Cortex of kidney (tissue), 1 donor: ENCODE data around the gene DR1.

Experiments
- DNase-seq: peaks from one replicate; lab custom pipeline; 2025; lab: John Stamatoyannopoulos, UW

DR1 gene

DNA sequence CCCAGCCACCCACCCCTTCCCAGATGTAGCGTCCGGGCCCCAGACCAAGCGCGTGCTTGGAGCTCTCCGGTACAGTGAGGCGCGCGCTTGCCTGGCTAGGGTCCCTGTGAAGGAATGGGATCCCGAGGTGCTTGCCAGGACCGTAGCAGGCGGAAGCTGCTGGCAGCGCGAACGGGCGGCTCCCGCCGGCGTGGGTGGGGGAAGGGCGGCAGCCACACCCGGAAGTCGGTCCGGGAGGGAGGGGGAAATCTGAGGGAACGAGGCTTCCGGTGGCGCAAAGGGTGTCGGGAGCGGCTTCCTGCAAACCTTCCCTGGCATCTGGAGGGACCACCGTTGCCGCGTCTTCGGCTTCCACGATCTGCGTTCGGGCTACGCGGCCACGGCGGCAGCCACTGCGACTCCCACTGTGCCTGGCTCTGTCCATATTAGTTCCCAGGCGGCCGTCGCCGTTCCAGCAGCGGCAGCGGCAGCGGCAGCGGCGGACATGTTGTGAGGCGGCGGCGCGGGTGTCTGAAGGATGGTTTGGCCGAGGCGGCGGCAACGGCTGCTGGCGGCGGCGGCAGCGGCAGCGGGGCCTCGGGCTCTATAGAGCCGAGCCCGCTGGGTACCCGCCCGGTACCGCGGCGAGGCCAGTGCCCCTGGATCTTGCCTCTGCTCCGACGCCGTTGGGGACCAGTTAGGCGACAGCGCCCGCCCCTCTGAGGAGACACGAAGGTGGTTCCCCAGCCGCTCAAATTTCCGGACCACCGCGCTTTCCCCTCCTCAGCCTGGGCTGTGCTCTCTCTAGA is at the start of gene DR1:
Gene DR1 (plus strand): TSS at position 275 of the 788 bp plus-strand sequence. CDS start 739 bp downstream, outside the sequence.
- DNase-seq = peak; percentile 75

DNA sequence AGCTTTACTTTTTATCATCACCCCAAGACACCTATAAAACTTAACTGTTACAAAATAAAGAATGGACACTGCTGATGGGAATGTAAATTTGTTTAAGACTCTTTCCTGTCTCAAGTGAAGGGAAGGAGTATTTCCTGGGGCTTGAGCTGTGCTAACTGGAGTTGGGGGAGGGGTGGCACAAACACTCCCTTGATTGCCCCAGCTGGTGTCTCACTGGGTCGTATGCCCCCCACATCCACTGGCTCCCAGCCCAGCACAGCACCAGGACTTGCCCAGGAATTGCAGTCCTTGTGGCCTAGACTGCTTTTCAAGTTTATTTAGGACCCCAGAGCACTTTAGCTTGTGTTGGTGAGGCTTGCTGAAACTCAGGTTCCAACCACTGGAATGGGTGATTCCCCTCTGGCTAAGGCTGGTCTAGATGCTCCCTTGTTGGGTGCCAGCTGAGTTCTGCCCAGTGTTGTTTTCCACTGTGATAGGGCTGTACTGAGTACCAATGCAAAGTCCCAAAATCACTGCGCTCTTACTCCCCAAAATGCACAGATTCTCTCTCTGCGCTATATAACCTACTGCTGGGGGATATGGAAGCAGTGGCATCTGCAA is 49.1 kb upstream of the DR1 start:
- no peak for DNase-seq

DNA sequence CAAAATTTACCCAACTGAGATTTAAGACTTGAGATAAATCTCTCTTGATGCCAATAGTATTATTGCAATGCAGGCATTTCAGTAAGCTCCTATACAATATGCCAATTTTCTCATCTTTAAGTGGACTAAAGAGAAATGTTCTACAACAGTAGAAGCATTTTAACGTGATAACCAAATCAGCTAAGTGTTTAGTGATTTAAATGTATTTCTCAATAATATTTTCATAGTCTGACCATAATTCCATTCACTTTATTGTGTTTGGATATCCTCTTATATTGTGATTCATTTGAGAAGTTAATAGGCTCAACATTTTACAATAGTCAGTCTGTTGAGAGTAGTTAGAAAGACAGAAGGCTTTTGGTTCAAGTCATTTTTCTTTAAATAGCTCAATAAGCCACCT is 44.6 kb upstream of the DR1 start:
- DNase-seq = no peak

DNA sequence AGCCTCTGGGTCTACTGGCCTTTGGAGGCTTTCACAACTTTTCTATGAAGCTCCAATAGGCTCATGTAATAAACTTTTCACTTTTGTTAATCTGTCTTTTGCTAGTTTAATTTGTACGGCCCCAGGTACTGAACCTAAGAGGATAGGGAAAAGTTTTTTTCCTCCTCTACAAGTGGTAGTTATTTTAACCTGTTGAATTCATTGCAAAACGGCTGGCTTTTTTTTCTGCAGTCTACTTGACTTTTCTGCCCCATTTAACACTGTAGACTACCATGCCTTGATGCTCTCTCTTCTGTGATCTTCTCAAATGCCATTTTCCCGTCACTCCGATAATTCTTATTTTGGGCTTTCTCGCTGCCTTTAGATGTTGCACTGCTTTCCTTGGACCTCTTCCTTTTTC is 43.6 kb upstream of the DR1 start:
- no peak for DNase-seq

DNA sequence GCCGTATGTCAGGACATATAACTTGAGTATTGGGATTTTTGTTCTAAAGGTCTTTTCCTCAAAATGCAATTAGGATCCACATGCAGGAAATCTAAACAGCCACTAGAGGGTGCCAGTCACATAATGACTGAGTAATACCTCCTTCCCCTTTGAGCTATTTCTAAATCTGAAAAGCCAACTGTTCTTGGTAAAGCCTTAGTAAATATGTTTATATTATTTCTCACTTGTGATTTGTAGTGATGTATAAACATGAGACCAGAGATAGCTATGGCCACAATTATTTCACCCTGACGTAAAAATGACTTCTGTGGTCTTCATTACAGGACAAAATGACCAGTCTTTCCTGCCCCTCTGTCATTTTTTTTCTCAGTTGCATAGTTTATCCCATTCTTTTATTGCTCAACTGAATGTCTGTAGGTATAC is 41.0 kb upstream of the DR1 start:
- DNase-seq = no peak

DNA sequence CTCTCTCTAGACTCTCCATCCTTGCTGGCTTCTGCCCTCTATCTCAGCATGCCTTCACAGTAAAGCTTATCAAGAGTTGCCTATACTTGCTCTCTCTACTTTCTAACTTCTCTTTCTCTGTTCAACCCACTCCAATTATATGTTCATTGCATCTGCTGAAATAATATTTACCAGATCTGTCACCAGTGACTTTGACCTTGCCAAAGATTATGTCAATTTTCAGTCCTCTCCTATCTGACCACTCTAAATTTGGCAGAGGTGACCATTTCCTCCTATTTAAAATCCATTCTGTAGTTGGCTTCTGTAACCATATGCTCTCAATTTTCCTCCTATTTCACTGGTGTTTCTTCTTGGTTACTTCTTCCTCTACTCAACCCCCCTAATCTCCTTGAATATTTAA is 38.8 kb upstream of the DR1 start:
- no peak for DNase-seq

DNA sequence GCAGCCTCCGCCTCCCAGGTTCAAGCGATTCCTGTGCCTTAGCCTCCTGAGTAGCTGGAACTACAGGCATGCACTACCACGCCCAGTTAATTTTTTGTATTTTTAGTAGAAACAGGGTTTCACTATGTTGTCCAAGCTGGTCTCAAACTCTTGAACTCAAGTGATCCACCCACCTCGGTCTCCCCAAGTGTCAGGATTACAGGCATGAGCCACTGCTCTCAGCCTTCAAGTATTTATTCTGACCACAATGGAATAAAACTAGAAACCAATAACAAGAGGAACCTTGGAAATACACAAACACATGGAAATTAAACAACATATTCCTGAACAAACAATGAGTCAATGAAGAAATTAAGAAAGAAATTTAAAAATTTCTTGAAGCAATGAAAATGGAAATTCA is 32.7 kb upstream of the DR1 start:
- DNase-seq = no peak

DNA sequence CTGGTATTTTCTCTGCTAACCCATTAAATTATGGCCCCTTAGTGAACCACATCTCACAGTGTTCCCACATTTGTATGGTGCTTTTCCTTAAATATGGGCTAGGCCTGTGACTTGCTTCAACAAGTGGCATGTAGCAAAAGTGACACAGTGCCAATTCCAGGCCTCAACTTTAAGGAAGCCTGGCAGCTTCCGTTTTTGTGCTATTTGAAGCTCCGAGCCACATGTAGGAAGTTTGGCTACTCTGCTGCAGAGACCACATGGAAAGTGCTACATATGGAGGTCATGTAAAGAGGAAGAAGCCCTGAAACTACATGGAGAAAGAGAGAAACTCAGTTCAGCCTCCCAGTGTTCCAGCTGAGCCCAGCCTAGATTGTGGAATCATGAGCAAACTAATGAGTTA is 28.5 kb upstream of the DR1 start:
- DNase-seq = no peak

DNA sequence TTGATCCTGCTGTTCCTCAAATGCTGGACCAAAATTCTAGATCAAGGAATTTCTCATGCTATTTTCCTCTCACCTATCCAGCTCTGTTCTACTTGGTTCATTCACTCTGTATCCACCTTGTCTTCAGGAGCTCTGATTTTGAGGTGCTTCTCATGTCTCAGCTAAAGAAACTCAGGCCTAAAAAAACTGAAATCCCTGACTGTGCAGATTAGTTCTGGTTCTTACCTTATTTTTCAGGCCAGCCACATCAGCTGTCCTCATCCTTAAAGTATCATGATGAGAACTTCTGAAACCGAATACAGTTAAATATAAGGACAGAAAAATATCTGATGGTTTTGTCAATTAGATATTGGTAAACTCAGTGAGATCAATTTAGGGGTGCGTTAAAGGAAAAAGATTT is 27.8 kb upstream of the DR1 start:
- DNase-seq = no peak

DNA sequence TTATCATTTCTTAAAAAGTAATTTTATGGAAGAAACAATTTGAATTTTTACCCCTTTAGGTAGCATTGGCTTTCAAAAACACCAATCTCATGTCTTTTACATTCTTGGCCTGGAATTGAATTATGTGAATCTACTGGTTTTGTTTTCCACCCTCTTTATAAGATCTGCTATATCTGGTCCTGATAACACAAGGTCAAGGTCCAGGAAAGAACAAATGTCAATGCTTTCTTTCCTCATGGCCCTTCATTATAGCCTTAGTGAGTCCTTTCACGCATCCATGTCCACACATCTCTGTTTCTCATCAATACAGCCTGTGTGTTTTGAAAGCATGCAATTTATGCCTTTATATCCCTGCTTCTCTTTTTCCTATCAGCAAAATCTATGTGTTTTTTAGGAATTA is 24.0 kb upstream of the DR1 start:
- DNase-seq = no peak

DNA sequence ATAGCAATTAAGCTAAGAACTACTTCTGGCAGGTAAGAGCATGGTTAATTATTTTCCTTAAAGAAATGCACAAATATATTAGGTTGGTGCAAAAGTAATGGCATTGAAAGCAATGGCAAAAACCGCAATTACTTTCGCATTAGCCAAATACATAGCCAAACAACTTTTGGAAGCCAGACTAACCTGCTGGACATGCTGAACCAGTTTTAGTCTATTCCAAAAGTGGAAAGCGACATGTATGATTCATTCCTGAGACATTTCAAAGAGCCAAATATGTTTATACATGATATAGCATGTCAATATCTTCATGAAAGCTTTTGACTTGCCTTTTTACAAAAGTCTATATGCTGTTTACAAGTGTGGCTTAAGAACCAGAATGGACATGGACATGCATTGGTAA is 23.4 kb upstream of the DR1 start:
- DNase-seq = no peak

DNA sequence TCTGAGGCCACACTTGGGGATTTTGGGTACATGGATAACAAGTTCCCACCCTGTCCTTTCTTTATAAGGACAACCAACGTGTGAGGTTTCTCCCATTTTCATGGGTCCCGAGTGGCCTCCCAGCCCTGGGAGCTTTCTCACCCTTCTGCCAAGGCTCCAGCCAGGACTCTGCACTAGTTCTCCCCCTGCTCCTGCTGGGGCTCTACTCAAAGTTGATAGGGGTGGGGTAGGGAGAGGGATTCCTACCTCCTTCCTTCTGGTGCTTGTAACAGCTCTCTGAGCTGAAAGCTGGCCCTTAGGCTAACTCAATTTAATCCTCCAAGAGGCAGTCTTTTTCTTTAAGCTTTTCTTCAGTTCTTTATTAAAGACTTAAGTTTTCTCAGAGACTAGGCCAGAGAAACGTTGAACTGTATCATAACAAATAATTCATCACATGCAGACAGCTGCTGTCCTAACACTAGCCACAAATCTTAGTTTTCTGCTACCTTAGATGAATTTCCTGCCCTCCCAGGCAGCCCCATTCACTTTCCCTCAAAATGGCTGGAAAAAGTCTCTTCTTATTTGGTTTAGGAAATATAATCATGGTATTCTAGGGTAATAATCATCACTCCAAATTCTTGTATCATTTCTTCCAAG is 22.4 kb upstream of the DR1 start:
- no peak for DNase-seq

DNA sequence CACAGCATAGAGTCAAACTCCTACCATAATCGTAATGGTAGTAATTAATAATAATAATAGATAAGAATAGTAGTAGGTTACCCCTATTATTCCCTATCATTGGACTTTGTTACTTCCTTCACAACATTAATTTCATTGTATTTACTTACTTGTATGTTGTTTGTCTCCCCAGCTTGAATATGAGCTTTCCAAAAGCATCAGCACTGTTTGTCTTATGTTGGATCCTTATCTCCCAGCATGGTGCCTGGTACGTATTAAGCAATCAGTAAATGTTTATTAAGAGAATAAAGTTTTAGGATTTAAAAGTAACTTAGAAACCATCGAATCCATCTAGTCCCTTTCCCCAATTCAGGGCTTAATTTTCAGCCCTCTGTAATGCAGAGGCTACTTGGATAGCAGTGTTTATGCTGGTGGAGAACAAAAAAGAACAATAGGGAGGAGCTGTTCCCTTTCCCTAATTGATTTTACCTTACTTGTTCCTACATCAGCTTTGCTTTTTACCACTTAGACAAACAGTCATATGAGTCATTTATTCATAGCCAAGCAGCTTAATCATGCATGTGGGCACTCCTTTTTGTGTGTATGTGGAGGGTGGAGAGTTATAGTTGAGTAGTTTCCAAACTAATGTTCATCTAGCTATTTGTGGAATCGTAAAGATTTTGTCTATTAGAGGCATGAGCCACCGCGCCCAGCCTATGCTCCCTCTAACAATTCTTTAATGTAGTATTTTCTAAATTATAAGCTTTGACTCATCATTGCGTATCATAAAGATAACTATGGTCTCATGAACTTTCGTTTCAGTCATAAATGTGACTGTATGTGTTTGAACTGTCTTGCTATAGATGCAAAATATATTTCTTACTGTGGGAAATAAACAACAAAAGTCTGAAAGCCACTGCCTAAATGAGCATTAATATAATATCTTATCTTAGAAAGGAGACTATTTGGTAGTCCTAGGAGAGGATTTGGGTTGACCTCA is 20.9 kb upstream of the DR1 start:
- DNase-seq = no peak

DNA sequence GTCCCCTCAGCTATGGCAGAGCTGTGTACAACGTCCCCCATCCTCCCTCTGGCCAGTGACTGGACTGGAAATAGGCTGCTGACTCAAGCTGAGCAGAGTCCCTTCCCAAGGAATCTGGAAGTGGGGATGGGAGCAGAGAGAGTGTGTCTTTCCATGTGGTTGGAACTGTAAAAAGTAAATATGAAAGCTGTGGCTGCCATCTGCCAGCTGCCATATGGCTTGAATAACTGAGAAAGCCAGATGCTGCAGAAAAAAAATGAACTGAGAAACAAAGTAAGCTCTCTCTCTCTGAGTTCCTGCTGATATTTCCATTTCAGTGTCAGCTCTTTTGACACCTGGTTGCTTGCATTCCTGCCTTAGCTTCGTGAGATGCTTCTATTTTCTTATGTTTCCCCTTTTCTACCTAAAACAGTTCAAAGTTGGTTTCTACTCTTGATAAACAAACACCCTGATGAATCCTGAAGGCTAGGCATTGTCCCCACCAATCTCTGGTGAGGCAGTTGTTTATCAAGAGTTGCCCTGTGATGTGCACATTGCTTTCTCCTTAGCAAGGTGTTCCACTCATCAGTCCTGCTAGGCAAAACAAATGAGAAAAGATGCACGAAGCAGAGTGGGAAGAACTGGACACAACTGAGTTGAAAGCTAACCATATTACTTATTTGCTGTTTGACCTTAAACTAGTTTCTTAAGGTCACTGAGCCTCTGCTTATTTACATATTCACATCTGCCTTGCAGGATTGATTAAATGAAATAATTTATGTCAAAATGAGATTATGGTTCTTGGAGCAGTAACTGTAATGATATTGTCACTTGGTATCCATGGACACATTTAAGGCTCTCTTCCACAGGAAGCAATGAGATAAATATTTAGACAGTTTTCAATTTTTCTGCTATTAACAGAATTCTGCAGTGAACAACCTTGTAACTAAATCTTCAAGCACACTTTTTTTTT is 16.6 kb upstream of the DR1 start:
- DNase-seq = no peak

DNA sequence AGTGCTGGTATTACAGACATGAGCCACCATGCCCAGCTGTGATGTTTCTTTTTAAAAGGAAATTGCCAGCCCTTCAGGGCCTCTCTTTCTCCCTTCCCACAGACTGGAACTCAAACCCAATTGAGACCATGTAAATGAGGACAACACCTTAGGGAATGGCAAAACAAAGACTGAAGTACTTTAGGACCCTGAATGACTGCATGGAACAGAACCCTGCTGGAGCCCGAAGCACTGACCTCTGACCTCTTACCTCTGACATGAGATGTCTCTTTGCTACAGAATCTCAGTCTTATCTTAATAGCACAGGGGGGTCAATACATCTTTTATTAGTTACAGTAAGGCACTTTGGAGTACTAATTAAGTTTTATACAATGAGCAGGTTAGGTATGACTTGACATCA is 15.5 kb upstream of the DR1 start:
- no peak for DNase-seq

DNA sequence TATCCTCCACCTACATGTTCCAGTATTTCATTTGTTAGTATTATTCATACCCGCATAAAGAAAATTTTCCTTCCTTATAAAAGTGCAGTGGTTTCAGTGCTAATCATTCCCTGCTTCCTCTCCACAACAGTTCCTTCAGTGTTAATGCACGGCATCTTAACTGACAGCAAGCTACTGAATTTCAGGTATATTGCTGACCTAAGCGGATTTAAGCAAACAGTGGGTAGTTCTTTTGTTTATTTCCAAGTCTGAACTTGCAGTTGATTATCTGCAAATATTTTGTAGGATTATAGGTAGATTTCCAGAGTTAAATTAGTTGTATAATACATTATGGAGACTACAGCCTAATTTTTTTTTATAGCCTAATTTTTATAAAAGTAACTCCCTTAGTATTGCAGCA is 15.1 kb upstream of the DR1 start:
- DNase-seq = no peak

DNA sequence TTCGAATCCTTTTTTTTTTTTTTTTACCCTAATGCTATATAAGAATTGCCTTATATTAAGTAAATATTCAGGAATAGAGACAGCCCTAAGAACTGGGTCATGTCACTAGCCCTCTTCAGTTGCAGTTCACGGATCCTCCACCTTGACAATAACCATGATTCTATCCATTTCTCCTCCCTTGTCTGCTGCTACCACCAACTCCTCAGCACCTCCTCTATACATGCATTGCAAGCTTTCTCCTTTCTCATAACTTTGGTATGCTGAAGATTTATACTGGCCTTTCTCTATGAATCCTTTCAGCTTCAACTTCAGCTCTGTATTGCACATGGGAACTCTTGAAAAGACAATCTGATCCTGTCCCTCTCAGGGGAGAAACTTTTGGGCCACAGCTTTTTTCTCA is 14.3 kb upstream of the DR1 start:
- DNase-seq = no peak

DNA sequence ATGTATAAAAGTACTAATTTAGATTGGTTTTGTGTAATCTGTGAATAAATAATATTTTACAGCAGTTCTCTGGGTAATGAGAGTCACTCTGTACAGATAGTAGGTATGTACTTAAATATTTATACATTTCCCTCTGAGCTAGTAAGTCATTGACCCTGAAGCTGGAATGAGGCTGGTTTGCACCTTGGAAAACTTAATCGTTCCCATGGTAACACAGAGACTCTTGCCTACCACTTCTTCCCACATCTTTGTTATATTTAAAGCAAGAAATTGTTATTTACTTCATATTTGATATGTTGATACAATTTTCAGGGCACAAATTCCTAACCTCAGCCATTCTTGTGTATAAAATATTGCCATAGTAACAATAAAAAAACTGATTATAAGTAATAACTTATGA is 13.3 kb upstream of the DR1 start:
- DNase-seq = no peak

DNA sequence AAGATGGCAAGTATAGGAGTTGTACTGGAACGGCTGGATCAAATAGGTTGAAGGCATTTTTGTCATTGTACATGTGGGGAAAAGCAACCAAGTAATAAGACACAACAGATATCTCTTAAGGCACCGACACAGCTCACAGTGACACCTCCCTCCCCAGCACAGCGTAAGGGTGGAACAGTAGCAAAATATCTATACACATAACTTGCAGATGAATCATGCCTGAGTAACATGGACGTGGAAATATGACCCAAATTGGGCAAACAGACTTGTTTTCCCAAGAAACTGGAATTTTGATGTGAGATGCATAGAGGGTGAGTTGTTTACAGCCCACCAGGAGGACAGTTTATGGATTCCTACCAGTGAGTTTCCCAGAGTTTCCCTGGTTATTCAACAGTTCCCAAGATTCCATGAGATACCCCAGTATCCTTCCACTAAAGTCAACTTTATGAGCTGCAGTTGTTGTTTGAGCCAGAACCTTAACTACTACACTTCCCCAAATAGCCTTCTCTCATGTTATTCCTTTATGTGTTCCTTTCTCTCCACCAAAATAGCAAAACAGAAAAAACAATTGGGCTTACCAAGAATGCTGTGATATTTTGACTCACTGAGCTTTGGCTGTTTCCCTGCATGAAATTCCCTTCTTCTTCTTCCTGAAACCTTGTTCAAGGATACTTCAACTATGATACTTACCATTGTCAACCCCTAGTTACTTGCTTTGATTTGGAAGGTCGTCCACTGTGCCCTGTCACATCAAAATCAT is 7.1 kb upstream of the DR1 start:
- no peak for DNase-seq

DNA sequence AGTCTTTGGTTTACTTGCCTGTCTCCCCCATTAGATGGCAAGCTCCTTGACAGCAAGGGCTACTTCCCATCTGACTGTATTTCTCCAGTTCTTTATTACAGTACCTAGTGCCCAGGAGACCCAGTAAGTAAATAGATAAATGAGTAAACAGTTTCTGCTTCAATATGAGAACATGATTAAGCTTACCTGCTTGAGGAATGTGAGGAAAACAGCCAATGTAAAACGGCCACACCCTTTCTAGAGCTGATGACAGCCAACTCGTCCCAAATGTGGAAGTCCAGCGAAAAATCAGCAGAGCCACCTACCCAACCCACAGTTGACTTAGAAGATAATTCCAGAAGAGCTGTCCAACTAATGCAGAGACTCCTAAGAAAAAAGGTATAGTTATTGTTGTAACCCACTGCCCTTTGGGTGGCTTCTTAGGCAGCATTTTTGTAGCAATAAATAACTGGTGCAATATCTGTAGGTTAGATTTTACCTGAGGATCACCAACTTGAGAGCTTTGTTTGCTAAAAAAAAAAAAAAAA is 6.5 kb upstream of the DR1 start:
- no peak for DNase-seq
